HG03066 (cell line): ENCODE results near the gene ACSL1.
"Not testable (repeated sequence)": the region's sequence is repeated elsewhere in the genome, so short reads cannot be mapped to it uniquely, and the experiment has no call there.

Experiments used
- ATAC-seq: cut with Tn5 transposase; IDR thresholded peaks from one replicate; pipeline ENCODE4 v1.9.1; 2021; ENCODE audit warnings: low read depth; ENCODE audit not compliant: unreplicated experiment

ACSL1 gene

GRCh38 chr4:184763150-184763780 is 62.5 kb downstream of the ACSL1 start:
- no peak for ATAC-seq

DNA sequence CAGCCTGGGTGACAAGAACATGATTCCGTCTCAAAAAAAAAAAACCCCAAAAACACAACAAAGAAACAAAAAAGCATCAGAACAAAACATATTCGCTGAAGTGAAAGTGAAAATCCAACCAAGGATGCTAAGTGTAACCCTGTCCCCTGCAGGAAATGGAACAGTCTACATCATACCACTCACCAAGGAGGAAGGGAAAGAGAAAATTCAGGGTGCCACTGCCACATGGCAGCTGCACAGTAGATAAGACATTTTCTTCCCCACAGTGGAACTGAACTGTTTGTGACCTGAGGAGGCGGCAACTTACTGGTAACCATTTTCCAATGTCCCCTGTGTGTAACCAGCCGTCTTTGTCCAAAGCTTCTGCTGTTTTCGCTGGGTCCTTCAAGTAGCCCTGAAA is 63.7 kb downstream of the ACSL1 start:
- ATAC-seq = no peak

DNA sequence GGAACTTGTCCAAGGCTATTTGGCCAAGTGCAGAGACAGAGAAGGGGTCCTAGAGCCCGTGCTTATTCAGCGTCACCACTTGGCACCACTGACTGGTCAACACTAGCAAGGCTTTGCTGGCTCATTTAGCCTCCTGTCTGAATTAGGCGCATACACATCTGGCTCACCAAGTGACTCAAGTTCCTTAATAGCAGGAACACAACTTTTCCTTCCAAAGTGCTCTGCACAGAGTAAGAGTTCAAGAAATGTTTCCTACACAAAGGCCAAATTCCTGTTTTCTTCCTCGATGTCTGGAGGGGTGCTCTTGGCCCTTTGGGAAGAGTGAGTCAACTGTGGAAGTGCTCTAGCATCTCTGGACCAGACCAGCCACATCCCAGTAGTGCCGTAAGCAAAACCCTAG is 65.1 kb downstream of the ACSL1 start:
- no peak for ATAC-seq

GRCh38 chr4:184757810-184758209 is 68.0 kb downstream of the ACSL1 start:
- no peak for ATAC-seq

DNA sequence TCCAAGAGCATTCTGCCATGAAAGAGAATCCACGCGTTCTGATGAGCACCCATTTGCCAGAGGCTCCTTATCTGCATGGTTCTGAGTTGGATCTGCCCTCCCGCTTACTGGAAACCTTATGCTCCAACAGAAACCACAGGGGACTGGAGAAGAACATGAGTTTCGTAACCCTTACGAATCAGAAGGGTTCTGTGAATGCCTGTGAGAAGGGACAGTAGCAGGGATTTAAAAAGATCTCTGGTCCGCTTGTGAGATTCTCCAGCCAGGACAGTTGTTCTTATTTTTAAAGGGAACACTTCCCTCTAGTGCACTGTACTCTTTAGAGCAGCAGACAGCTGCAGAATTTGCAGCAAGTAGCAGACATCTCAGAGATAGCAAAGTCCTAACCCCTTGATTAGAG is 69.4 kb downstream of the ACSL1 start:
- no peak for ATAC-seq

DNA sequence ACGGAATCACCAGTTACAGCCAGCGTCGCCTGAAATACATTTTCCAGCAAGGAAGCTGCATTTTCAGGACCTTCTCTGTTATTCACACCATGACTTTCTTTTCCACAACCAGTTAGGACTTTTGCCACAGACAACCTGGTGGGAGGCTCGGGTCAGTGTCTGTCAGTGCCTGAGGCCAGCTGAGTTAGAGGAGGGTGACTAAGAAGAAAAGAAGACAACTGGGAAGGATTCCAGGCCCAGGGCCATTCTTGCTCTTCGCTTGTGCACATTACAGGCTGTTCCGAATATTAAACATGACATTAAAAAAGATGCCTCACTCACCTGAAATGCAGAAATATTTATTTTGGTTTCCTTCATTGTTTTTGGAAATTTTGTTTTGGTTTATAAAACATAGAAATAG is 70.5 kb downstream of the ACSL1 start:
- ATAC-seq = no peak

GRCh38 chr4:184752496-184753275 is 73.1 kb downstream of the ACSL1 start:
- ATAC-seq = no peak

DNA sequence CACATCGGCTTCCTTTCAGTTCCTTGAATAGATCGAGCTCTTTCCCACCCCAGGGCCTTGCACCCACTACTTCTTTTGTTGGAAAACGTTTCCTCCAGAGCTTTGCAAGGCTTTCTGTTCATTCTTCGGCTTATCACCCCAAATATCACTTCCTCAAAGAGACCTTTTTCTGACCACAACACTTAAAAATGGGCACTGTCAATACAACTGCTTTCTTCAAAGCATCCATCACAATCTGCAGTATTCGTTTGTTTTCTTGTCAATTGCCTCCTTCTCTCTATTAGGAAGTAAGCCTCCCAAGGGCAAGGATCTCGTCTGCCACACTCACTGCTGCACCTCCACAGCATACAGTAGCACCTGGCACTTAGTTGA is 74.2 kb downstream of the ACSL1 start:
- ATAC-seq = no peak

- ATAC-seq = no peak
These were observed 74.7 kb downstream of the ACSL1 start for GRCh38 chr4:184750926-184751584.

- no peak for ATAC-seq
These were observed 77.5 kb downstream of the ACSL1 start for GRCh38 chr4:184748251-184748652.

DNA sequence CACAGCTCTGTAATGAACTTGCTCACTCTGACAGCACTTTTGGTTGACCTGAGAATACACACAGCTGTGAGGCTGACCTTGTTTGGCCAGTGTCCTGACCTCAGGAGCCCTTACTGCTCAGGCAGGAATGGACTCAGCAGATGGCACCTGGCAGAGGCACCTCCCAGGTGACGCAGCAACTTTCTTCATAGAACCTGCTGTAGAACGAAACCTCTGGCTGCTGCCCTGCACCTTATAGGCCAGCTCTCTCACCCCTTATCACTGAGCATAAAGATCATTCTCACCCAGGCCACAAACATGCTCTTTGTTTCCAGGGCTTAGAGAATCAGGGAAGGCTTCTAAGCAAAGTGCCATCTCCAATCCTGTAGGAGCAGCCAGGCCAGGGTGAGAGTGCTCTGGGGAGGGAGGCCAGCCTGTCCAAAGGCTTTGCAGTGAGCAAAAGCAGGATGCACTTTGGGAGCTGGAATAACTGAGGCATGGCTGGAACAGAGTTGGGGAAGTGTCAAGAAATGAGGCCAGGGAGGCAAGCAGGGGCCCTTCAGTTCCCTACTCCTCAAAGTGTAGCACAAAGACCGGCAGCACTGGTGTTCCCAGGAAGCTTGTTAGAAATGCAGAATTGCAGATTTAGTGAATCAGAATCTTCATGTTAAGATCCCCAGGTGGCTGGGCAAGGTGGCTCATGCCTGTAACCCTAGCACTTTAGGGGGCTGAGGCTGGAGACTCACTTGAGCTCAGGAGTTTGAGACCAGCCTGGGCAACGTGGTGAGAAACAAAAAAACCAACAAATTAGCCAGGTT is 78.5 kb downstream of the ACSL1 start:
- ATAC-seq = no peak

DNA sequence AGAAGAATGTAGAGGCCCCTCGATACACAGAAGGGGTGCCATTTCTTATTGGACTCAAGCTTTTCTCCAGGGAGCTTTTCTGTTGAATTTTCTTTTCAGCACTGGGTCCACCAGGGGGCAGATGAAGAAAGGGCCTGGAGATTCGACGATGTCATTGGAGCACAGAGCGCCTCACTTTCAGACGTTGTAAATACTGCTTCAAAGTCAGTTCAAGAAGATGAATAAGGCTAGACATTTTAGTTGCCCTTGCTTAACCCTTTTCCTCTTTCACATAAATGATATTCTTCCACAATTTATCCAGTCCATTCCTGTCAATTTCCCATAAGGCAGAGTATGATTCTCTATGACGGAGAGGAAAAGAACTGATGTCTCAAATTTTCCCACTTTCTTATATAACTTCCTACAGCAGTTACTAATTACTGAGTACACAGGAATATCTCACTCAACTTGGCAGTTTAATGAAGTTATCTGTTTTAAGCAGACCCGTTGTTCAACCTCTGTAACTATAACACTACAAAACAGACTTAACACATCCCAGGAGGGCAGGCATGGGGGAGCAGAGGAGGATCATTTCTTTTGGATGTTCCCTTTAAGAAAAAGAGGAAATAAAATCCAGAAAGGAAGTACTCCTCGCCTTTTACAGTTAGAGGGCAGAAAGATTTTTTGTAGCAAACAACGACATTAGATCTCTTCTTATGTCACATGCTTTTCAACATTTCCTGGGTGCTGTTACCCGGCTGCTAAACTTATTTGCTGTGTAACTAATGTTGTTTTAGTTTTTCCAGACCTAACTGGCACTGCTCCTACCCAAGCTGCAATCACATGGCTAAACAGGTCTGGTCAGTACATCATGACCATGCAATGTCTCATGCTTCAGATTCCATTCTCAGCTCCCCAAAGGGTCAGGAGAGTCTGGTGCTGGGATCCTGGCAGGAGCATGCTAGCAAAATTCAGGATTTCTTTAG is 79.7 kb downstream of the ACSL1 start:
- ATAC-seq = no peak

DNA sequence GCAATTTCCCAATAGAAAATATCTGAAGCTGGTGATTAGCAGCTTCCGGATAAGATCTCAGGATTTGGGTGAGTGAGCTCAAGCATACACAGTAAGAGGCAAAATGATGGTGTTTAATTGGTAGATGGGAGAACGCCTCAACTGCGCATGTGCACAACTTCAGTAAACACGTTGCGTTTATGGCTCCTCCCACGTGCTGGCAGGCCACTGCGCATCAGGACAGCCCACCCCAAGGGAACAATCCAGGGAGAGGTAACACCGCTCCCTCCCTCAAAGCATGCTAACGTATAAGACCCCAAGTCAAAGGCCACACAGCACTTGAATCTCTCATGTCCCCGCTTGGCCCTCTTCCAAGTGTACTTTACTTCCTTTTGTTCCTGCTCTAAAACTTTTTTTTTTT is 81.5 kb downstream of the ACSL1 start:
- no peak for ATAC-seq

DNA sequence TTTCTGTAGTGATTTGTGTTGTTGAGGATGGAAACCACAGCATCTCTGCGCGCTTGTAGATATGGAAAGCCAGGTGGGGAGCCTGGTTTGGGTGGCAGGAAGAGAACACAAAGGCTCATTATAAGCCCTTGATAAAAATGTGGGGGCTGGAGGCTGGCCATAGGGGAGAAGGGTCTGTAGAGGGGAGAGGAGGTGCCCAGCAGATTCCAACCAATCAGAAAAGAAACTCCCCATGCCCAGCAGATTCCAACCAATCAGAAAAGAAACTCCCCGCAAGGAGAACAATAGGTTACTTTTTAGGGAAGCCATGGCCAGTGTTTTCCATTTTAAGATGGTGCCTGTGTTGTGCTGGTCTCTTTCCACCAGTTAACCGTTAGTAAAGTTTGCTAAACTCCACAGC is 82.1 kb downstream of the ACSL1 start:
- no peak for ATAC-seq

GRCh38 chr4:184741651-184742050 is 84.1 kb downstream of the ACSL1 start:
- ATAC-seq = not testable (repeated sequence)

DNA sequence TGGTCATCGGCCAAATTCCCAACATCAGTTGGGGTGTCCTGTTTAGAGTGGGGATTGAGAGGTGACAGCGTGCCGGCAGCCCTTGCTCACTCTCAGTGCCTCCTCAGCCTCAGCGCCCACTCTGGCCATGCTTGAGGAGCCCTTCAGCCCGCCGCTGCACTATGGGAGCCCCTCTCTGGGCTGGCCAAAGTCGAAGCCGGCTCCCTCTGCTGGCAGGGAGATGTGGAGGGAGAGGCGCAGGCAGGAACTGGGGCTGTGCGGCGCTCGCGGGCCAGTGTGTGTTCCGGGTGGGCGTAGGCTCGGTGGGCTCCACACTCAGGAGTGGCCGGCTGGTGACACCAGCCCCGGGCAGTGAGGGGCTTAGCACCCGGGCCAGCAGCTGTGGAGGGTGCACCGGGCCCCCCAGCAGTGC is 84.8 kb downstream of the ACSL1 start:
- ATAC-seq = no peak

DNA sequence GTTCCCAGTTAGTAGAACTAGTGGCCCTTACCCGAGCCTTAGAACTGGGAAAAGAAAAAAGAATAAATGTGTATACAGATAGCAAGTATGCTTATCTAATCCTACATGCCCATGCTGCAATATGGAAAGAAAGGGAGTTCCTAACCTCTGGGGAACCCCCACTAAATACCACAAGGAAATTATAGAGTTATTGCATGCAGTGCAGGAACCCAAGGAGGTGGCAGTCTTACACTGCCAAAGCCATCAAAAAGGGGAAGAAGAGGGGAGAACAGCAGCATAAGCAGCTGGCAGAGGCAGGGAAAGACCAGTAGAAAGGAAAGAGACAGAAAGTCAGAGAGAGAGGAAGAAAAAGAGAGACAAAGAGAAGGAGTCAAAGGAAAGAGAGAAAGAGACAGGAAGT is 86.2 kb downstream of the ACSL1 start:
- not testable (repeated sequence) for ATAC-seq

DNA sequence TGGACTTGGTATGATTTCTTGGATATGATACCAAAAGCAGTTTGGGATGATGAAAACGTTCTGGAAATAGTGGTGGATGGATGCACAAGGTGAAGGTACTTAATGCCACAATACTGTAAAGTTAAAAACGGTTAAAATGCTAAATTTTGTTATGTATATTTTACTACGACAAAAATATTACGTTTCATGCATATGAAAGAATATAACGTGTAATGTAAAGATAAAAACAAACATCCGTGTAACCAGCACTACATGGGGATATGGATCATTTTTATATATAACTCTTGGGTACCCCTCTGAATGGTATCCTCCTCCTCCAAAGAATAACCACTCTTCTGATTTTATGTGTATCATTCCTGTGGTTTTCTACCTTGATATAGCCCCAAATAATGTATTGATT is 91.0 kb downstream of the ACSL1 start:
- ATAC-seq = no peak

DNA sequence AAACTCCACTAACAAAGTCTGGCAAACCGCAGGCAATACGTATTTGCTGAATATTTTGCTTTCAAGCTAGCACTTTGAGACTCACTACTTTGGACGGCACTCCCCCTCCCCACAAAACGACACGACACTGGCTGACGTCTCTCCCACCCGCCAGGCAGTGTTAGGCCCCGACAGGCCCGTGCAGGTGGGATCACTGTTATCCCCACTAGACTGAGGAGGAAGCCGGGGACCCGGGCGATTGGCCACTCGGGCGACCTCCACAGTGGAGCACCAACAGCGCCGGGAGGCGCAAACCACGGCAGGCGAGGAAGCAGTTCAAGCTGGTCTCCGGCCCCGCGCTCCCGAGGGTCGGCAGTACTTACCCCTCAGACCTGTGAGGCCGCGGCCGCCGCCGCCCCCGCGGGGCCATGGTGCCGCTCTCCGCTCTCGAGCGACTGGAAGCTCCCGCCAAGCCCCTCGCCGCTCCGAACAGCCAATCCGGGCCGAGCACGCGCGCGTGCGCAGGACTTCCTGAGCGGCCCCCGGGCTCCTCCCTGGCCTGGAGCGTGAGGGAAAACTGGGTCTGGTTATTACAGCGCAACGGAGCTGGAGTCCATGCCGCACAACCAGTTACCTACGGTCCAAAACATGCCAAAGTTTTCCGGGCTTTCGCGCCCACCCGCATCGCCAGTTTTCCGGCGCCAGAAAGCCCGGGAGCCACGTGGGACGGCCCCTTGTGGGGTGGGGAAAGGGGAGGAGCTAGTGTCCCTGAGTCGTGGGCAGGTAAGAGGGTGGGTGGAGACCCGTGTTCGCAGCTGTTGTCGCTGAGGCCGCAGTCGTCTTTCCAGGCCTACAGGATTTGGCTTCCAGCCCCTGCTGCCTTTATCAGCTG is 91.9 kb downstream of the ACSL1 start, which contains the start of gene CENPU:
CENPU (minus strand) TSS at position 443 of the 871 bp plus-strand sequence; CDS start at position 409, 34 bp downstream.
- peak; percentile 84 for ATAC-seq
